ENCODE measurements around the gene SPATA24.

DNA sequence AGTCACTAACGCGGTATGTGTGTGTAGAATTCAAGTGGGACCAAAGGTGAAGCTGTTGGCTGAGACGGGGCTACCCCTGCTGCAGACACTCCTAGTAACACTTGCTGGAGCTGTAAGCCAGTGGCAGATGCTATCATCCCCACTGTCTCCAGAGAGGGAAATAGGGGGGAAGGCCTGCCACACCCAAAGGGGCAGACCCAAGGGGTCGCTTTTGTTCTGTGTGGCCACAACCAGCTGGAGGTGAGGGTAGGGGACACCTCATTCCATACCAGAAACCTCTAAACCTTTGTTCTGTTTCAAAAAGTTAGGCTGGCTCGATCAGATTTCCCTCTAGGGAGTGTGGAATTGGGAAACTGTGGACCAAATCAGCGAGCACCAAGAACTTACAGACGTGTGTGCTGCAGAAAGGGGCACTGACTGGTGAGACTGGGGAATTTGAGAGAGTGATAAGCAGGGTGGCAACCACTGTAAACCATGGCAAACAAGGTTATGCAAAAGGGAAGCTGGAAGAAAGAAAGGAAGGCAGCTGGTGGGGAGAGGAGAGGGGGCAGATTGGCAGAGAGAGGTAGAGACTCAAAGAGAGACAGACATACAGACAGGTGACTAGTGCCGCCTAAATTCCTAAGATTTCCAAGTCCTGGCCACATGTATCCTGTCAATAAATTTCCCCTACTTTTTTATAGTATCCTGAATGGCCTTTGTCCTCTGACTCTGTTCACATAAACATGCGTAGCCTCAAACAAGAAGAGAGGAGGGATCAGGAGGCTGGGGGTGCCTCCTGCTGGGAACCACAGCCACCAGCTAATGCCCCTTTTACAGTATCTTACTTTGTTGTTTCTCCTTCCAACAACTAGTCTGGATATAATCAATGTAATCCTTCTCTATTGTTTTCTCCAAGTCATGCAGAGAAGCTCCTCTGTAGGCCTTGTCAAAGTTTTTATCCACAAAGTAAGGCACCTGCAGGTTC, 15.6 kb upstream of the SPATA24 start:
- TF ChIP-seq CTCF (conservative IDR thresholded peaks at IDR 0.05 in 1 of 2, IDR thresholded peaks at IDR 0.05 in 1 of 2; ENCODE audit: low read depth in 1 of 2, low read length in 2 of 2) (no peak), EZH2 (IDR thresholded peaks at IDR 0.05; ENCODE audit: low read length, missing control alignments) (no peak)

All from fibroblast of lung (primary cell).